HG02623 (cell line): ENCODE measurements around the gene AGER.
"Not testable (repeated sequence)": the region's sequence is repeated elsewhere in the genome, so short reads cannot be mapped to it uniquely, and the experiment has no call there.

Experiments
- ATAC-seq: cut with Tn5 transposase; IDR thresholded peaks from one replicate; pipeline ENCODE4 v1.9.1; 2021; ENCODE audit warnings: moderate library complexity; ENCODE audit not compliant: unreplicated experiment

The AGER gene

DNA sequence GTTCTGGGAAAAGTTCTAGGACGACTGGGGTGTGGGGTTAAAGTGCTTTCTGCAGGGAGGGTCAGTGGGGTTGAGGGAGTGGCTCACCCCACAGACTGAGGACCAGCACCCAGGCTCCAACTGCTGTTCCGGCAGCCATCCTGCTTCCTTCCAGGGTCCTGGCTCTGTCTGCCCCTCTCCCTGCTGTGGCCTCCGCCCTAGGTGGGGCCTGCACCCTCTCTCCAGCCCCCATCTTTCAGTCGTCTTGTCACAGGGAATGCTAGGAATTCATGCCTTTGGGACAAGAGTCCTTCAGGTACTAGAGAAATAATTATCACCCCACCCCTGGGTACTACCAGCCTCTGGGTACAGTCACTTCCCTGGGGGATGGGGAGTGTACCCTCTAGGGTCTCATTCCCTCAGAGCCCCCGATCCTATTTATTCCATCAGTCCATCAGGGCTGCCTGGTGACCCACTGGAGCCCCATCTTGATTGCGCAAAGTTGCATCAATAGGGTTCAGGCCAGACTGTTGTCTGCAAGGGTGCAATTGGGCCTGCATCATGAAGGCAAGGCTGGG lies at the start of gene AGER:
AGER (minus strand) TSS at position 170 of the 557 bp plus-strand sequence; CDS start at position 139, 31 bp downstream.
- no peak for ATAC-seq

- ATAC-seq, result no peak
Measured at GRCh38 chr6:32226434-32226833, 42.4 kb upstream of the AGER start.

DNA sequence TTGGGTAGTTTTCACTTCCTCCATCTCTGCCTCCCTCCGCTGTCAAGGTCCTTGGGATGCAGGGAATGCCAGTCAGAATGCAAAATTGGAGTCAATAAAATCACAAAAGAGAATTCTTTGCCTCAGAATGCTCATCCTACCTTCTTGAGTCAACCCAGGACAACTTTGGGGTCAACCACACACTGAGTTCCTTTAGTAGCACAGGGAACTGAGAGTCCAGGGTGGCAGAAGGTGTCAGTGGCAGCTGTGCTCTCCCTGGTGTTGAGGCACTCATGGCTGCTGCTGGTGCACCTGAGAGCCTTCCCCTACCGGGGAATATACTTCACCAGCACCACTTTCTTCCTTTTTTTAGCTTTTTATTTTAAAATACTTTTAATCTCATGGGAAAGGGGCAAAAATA lies 40.6 kb upstream of the AGER start:
- no peak for ATAC-seq

DNA sequence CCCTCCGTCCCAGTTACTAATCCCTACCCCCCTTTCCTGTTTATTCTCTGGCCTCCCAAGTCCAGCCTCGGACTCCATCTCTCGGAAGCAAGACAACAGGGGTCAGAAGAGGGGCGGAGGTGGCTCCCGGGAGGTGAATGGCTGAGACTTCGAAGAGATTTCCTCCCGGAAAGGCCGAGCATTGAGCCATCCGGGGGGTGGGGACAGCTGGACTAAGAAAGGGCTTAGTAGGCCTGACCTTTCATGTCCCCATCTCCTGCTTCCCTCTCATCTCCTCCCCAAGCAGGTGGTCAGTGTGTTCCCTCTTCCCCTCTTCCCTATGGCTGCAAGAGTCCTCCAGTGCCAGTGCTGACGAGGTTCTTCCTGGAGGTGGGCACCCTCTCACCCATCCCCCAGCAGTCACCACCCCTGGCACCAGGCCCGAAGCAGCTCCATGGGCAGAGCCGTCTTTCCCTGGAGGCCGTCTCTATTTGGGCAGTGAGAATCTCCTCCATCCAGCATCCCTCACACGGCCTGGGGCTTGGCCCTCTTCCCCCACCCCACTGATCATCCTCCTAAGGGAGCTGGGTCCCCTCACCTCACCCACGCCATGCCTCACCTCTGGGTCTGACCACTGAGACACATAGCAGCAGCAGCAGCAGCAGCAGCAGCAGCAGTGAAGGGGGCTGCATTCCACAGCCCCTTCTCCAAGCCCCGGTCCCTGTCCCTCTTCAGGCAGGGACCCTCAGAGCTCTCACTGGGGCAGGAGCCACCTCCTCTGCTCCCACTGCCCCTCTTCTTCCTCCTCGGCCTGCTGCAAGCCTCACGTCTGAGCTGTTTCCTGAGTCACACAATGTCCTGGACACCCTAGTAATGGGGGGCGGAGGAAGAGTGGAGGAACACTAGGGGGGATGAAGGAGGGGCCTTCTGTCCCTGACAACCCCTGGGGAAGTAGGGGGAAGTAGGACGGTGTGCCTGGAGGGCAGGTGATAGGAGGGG lies 39.5 kb upstream of the AGER start, which contains the start of gene NOTCH4:
NOTCH4 (minus strand) TSS at position 810 of the 978 bp plus-strand sequence; CDS start at position 671, 139 bp downstream.
- ATAC-seq, result no peak

DNA sequence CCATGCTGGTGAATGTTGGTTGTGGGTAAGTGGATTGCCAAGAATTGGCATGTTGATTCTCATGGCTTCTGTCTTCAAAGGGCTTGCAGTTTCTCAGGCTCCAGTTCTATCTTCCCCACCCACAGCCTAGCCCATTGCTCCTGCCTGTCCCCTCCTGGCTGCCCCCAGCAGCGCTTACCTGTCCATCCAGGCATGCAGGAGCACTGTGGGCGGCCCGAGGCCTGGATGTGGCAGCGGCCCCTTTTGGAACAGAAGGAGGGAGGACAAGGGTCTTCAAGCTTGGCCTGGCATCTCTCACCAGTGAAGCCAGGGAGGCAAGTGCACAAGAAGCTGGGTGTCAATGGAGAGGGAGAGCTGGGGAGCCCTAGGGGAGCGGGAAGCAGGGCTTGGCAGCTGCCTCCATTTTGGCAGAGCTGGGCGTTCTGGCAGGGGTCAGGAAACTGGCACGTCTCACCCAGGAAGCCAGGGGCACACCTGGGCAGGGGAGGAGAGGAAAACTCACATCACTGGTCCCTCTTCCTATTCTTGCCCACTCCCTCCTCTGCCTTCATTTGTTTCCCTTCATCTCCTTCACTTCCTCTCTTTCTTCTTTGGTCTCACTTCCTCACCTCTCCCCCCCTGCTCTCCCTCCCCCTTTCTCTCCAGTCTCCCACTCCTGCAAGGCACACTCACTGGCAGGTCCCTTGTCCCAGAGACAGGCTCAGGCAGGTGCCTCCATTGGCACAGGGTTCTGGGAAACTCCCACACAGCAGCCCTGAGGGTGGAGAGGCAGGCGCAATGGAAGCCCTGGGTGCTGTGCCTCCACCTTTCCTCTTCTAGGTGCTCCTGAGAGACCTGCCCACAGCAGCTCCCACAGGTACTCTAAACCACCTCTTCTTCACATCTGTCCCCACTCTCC lies 38.5 kb upstream of the AGER start:
- no peak for ATAC-seq

GRCh38 chr6:32220021-32220420 lies 36.0 kb upstream of the AGER start:
- ATAC-seq, result no peak

- ATAC-seq, result no peak
Measured at GRCh38 chr6:32218167-32218566, 34.1 kb upstream of the AGER start.

GRCh38 chr6:32216998-32217397 lies 32.9 kb upstream of the AGER start:
- ATAC-seq, result no peak

- ATAC-seq, result no peak
Measured at GRCh38 chr6:32216285-32216684, 32.2 kb upstream of the AGER start.

GRCh38 chr6:32215617-32216016 lies 31.6 kb upstream of the AGER start:
- no peak for ATAC-seq

DNA sequence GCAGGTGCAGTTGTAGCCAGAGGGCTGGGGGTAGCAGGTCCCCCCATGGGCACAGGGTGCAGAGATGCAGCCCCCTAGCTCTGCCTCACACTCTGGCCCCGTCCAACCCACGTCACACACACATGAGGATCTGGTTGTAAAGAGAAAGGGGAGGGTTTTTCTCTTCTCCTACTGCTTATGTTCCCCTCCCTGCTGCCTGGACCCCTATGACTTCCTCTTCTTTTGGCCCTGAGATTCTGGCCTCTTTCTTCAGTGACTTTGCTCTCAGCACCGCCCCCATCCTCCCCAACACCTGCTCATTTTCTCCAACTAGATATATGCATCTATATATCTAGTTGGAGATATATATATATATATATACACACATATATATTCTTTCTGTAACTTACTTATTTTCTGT lies 30.1 kb upstream of the AGER start:
- ATAC-seq, result no peak

GRCh38 chr6:32213649-32214048 lies 29.6 kb upstream of the AGER start:
- no peak for ATAC-seq

DNA sequence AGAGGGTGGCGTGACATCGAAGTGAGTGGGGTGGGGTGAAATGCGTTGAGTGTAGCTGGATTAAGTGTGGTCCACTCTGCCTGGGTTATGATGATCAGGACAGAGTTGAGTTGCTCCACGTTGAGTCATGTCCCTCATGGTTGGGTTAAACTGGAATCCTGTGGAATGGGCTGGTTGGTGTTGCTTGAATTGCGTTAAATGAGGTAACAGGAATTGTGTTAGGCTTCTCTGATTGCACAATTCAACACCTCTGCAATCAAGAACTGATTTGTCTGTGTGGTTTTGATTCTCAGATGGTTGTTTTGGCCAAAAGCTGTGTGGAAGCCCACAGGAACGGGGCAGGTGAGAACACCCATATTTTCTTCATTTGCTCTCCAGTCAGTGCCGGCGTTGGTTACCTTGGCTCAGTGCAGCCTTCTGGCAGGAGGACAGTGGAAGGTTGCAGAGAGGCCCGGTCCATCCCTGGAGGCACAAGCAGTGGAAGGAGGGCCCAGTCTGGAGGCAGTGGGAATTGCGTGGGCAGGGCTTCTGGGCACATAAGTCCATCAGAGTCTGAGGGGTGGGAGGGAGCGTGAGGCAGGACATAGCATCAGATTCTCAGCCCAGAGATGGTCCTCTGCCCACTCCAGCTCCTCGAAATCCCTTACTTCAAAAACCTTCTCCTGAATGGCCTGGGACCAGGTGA lies 28.2 kb upstream of the AGER start:
- ATAC-seq, result no peak

- ATAC-seq, result not testable (repeated sequence)
Measured at GRCh38 chr6:32211432-32211831, 27.4 kb upstream of the AGER start.

DNA sequence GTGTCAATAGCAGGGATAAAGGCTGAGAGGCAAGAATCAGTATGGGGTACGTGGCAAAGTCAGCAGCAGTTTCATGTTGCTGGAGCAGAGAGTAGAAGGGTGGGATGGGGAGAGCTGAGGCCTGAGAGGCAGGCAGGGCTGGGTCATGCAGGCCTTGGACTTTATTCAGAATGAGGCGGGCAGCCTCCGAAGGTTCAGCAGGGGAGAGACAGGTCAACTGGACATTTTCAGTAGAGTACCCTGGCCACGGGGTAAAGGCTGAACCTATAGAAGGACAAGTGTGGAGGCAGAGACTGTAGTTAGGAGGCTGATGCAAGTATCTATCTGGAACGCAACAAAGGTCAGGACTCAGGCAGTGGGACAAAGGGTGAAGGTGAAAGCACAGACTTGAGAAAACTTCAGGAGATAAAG lies 26.1 kb upstream of the AGER start:
- no peak for ATAC-seq

- no peak for ATAC-seq
Measured at GRCh38 chr6:32208996-32209395, 24.9 kb upstream of the AGER start.

DNA sequence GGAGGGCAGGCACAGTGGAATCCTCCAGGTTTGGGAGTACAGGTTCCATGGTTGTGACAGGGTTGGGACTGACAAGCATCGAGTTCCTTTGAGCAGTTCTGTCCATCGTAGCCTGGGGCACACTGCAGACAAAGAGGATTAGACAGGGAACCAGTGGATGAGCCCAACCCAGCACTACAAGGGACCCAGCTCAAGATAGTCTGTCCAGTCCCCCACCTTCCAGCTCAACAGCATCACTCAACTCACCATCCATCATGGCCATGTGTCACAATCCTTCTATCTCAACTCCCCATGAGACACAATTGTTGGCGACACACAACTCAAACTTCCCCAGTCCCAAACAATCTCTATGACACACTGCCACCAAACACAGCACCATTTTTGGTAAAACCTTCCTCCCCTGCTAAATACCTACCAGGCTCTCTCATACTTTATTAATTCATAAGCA lies 20.2 kb upstream of the AGER start:
- ATAC-seq, result no peak

DNA sequence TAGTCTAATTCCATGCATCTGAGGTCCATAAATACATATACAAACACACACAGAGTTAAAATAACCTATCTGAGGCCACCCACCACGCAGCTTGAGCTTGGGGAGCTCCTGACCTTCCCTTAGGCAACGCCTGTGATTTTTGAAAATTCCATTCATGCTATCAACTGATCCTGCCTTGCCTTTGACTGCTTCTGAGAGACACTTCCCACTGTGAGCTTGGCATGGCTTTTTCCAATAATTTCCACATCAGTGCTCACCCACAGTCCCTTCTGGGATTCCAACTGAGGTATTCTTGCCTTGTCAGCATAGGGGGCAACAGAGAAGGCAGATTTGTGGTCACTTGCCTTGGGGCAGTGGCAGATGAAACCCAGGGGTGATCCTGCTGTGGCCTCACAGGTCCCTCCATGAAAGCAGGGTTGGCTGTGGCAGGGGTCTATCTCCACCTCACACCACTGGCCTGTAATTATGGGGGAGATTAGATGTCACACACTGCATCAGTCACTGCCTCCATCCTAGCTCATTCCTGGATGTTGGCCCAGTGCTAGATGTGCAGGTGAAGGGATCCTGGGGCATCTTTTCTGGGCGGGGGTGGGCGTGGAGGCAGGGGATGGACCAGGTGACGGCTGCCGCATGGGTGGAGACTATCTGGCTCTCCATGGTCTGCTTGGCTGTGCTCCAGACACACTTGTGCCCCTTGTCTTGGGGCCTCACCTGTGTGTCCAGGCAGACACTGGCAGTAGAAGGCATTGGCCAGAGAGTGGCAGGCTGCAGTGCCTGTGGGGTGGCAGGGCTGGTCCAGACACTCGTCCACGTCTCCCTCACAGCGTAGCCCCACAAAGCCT lies 19.6 kb upstream of the AGER start:
- ATAC-seq, result no peak

- no peak for ATAC-seq
Measured at GRCh38 chr6:32202186-32202585, 18.1 kb upstream of the AGER start.
